HG03060 (cell line): ENCODE data around the gene CSNK1A1.
"Not testable (repeated sequence)": the region's sequence is repeated elsewhere in the genome, so short reads cannot be mapped to it uniquely, and the experiment has no call there.

Experiments
- ATAC-seq: cut with Tn5 transposase; IDR thresholded peaks from one replicate; pipeline ENCODE4 v1.9.1; 2021; ENCODE audit warnings: low read depth, moderate number of reproducible peaks; ENCODE audit not compliant: unreplicated experiment

The CSNK1A1 gene

GRCh38 chr5:149464796-149465489 is 86.3 kb downstream of the CSNK1A1 start:
- no peak for ATAC-seq

GRCh38 chr5:149461907-149462306 is 89.3 kb downstream of the CSNK1A1 start:
- not testable (repeated sequence) for ATAC-seq

GRCh38 chr5:149459891-149460290 is 91.3 kb downstream of the CSNK1A1 start:
- ATAC-seq = no peak

- no peak for ATAC-seq
These were observed 93.9 kb downstream of the CSNK1A1 start for GRCh38 chr5:149457393-149457763.

- no peak for ATAC-seq
These were observed 94.4 kb downstream of the CSNK1A1 start for GRCh38 chr5:149456597-149457392.

- no peak for ATAC-seq
These were observed 95.3 kb downstream of the CSNK1A1 start for GRCh38 chr5:149455889-149456409.

- no peak for ATAC-seq
These were observed 97.4 kb downstream of the CSNK1A1 start for GRCh38 chr5:149453618-149454415.

- no peak for ATAC-seq
These were observed 98.3 kb downstream of the CSNK1A1 start for GRCh38 chr5:149452665-149453617.

GRCh38 chr5:149452007-149452664 is 99.1 kb downstream of the CSNK1A1 start:
- no peak for ATAC-seq

GRCh38 chr5:149450199-149450598 is 101.0 kb downstream of the CSNK1A1 start:
- no peak for ATAC-seq

GRCh38 chr5:149448831-149449714 is 102.2 kb downstream of the CSNK1A1 start:
- no peak for ATAC-seq

GRCh38 chr5:149448431-149448830 is 102.8 kb downstream of the CSNK1A1 start:
- ATAC-seq = no peak

GRCh38 chr5:149447373-149448367 is 103.6 kb downstream of the CSNK1A1 start:
- no peak for ATAC-seq

- ATAC-seq = not testable (repeated sequence)
These were observed 104.4 kb downstream of the CSNK1A1 start for GRCh38 chr5:149446794-149447193.

- ATAC-seq = no peak
These were observed 105.4 kb downstream of the CSNK1A1 start for GRCh38 chr5:149445739-149446369.

- no peak for ATAC-seq
These were observed 105.9 kb downstream of the CSNK1A1 start for GRCh38 chr5:149445343-149445738.

GRCh38 chr5:149444430-149444829 is 106.8 kb downstream of the CSNK1A1 start:
- not testable (repeated sequence) for ATAC-seq
